HG02981 (cell line): Measurements from ENCODE around the gene C1QTNF2.
"Not testable (repeated sequence)": the region's sequence is repeated elsewhere in the genome, so short reads cannot be mapped to it uniquely, and the experiment has no call there.

Experiments
- ATAC-seq: cut with Tn5 transposase; IDR thresholded peaks from one replicate; pipeline ENCODE4 v1.9.1; 2021; ENCODE audit warnings: mild to moderate bottlenecking, moderate library complexity; ENCODE audit not compliant: unreplicated experiment

C1QTNF2 gene

DNA sequence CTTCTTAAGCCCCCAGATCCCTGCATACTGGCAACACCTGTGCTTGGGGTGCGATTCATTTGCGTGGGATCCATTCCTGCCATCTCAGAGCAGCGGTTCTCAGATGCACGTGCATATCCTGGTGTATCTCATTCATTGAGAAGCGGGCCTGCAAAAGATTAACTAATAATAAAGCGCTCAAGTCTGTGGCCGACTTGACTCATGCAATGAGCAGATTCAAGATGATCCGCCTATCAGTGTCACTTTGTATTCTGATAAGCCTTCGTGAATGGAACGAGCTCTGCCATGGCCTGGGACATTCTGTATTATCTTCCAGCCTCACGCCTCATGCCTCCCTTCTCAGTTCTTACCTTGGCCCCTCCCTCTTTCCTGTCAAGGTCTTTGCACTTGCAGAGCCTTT, 22.3 kb downstream of the C1QTNF2 start:
- ATAC-seq: no peak

- ATAC-seq: no peak
Observed at GRCh38 chr5:160347448-160347847, 23.0 kb downstream of the C1QTNF2 start.

DNA sequence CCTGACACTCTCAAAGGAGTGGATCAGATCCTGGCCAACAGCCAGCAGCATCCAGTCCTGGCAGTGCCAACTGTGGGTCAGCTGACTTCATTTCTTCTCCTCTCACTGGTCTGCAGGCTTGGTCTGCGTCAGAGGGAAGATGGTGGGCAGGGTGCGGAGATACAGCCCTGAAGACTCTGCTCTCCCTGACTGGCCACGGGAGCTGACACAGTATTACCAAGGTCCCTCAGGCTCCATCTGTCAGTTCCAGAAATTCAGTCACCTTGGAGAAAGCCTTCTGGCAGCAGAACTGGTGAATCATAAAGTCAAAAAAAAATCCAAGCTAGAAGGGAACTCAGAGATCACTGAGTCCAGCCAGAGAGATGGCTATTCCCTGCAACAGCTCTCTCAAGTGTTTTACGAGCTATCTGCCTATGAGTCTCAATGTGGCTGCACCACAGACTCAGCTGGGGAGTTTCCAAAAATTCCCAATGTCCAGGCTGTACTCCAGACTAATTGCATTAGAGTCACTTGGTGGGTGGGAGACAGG, 27.9 kb downstream of the C1QTNF2 start:
- ATAC-seq: no peak

- ATAC-seq: no peak
Observed at GRCh38 chr5:160341309-160341870, 29.0 kb downstream of the C1QTNF2 start.

GRCh38 chr5:160340513-160340912, 29.9 kb downstream of the C1QTNF2 start:
- not testable (repeated sequence) for ATAC-seq

DNA sequence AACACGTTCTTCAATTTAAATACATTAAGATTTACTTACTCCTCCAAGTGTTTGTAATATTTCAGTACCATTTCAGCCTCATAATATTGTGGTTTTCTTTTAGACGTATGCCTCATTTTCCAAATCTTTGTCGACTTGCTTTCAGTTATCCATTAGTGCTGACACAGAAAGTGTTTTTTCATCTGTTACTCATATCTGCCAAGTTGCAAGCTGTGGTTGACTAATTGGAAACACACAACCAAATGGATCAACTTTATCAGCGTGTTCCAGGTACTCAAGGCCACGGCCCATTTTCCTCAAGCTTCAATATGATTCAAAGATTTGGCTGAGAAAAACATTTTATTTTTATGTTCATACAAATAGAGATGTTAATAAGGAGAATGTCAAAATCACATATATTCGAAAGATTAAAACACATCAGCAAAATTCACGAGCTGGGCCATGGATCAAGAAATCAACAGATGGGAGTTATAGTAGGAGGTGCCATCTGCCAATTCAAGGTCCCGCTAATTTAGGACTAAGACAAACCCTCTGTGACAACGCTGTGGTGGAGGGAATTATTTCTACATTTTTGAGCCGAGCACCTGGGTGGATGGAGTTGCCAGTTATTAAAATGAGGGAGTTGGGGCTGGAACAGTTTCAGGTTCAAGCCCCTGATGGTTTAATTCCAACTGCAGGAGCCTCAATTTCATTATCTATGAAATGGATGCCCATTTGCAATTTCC, 30.9 kb downstream of the C1QTNF2 start:
- ATAC-seq: no peak

GRCh38 chr5:160334716-160335115, 35.7 kb downstream of the C1QTNF2 start:
- ATAC-seq: not testable (repeated sequence)

GRCh38 chr5:160333721-160334120, 36.7 kb downstream of the C1QTNF2 start:
- ATAC-seq: no peak

GRCh38 chr5:160330212-160330611, 40.2 kb downstream of the C1QTNF2 start:
- ATAC-seq: no peak

DNA sequence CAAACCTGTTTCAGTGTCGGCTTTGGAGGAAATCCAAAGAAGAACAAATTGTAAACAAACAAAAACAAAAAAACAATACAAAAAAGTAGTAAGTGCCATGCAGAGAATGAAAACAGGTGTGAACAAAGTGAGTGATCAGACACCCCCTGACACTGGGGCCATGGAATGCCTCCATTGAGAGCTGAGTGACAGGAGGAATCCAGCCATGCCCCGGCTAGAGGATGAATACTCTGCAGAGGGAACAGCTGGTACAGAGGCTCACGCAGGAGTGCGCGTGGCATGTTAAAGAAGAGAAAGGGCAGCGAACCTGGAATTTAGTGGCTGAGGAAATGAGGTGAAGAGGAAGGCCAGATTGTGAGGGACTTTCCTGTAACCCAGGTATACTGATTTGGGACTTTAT, 42.6 kb downstream of the C1QTNF2 start:
- no peak for ATAC-seq

DNA sequence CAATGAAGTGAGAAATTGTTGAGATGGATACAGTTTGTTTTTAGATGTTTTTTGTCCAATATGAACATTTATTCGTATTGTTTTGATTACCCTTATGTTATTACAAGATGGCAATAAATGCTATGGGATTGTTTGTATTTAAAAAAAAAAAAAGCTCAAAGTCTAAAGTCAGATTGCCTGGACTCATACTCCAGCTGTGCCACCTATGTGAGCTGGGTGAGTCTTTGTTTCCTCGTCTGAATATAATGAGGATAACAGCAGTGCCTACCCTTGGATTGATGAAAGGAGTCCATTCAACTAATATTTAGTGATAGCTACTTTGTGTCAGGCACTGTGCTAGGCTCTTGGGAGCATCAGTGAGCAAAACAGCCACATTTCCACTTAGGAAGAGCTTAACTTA, 43.4 kb downstream of the C1QTNF2 start:
- ATAC-seq: no peak

GRCh38 chr5:160325716-160326115, 44.7 kb downstream of the C1QTNF2 start:
- ATAC-seq: no peak

GRCh38 chr5:160324886-160325285, 45.5 kb downstream of the C1QTNF2 start:
- no peak for ATAC-seq

DNA sequence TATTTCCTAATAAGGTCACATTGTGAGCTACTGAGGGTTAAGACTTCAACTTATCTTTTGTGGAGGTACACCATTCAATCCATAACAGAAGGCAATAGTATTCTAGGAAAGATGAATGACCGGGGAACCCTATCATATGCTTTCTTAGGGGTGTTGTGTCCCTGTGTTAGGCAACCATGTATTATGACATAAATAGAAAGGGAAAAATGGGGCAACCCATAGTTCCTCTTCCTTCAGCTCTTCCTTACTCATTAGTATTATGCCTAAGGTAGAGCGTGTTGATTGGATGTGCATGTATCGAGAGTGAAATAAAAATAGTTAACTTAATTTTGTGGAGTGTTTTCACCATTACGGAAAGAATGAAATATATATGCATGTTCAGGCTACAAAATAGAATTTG, 52.0 kb downstream of the C1QTNF2 start:
- no peak for ATAC-seq

- ATAC-seq: no peak
Observed at GRCh38 chr5:160317434-160317833, 53.0 kb downstream of the C1QTNF2 start.

GRCh38 chr5:160315968-160316367, 54.5 kb downstream of the C1QTNF2 start:
- no peak for ATAC-seq

DNA sequence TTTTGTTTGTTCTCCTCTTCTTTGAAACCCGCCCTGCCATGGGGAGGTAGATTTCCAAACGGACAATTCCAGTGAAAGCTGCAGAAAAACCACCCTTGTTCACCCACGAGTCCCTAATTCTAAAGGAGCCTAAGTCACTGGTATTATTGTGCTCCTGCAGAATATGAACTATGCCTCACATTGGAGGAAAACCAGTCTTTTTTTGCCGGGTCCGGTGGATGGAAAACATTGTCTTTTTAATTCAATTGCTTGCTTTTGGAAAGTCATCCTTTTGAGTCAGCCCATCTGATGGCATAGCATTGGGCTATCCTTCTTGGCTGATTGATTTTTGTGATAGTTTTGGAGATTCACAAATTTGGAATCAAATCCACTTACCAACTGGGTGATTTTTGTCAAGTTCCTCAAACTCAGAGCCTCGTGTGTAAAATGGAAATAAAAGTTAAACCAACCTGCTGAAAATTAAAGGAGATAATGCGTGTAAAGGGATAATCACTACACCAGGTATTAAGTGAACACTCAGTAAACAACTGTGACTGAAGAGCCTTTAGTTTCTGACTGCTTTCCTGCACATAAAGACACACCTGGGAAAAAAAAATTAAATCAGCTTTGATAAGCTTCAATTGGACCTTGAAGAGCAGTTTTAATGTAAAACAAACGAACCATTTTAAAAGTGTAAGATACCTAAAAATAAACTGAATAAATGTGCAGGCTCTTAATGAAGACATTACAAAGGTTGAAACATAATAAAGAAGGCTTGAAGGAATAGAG, 57.3 kb downstream of the C1QTNF2 start:
- ATAC-seq: no peak

DNA sequence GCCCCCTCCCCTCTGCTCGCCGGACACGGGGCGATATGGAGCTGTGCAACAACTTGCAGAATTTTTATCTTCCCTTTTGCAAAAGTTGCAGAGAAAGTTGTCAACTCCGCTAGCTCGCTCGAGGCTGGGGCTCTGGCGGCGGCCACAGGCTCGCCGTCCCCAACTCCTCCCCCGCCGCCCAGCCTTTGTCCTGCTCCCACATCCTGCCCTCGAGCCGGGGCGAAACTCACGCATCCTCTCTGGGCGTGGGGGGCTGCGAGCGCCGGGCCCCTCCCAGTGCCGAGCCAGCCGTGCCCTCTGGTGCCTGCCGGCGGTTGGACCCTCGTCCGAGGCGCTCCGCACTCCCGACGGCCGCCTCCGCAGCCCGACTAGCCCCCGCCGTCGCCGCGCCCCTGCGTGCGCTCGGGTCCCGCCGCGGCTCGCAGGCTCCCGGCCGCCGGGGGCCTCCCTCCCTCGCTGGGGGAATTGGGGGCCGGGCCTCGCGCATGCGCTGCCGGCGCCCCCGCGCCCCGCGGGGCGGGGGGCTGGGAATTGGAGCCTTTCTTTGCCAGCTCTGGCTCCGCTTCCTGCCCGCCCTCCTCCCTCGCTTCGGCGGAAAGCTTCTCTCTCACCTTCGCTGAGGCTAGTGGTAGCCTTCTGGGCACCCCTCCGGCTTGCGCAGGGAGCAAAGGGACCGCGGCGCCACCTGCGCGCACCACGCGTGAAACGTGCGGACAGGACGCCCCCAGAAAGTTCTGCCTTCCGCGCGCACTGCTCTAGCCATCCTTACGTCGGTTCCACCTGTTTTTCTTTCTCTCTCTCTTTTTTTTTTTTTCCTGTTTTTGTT, 58.1 kb downstream of the C1QTNF2 start, which contains the start of gene CCNJL:
Gene CCNJL, minus strand, starts transcription at position 431 of the 826 bp plus-strand sequence. CDS start 641 bp downstream, outside the sequence.
- no peak for ATAC-seq

DNA sequence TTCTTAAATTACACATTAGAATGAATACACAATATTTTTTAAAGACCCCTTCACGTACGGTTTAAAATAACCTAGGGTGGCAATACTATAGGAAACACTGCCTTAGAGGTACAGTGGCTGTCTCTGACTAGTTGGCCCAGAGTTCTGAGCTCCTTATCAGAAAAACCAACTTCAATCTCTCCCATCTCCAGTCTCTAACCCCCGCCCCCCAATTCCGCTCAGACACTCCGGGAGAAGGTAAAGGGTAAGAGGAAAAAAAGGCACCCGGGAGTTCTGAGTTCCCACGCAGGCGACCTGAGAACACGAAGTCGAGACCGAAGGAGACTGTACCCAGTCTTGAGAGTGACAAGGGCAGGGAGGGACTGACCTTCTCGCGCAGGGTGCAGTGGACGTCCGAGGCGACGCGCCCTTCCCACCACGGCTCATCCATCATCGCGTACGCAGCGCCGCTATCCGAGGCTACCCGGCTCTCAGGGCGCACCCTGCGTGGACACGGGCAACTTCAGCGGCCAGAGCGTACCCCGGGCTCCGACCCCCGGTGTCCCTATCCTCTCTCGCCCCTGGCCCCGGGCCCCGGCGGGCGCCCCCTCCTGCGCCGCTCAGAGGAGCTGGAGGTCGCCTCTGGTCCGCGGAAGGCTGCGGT, 58.8 kb downstream of the C1QTNF2 start:
- ATAC-seq: no peak

- ATAC-seq: no peak
Observed at GRCh38 chr5:160310552-160311295, 59.7 kb downstream of the C1QTNF2 start.
